MCF 10A (cell line): ENCODE results near the gene MYCBP. TPM values are rescaled to one million over a fixed set of nuclear protein-coding genes. Genes with fewer than 3 reads are reported as not detected.

ENCODE experiments used
- BruUV-seq: library from RNA; stranded (reverse); fragments of 400-500 nt; replicated peaks from 2 replicates; lab custom pipeline; 2021; lab: Mats Ljungman, UMichigan
- CTCF ChIA-PET: fragments of 300-600 bp; sonication (Branson Sonifier 250); formaldehyde crosslinking; extraction: SDS; loops from one replicate; lab custom pipeline; 2021; ENCODE audit warnings: antibody characterized with exemption, inconsistent platforms; lab: Yijun Ruan, JAX
- POLR2A ChIA-PET: fragments of 300-600, 350-650 bp; sonication (Branson Sonifier 250); formaldehyde crosslinking; extraction: SDS; loops from one replicate; lab custom pipeline; 2020; ENCODE audit warnings: antibody characterized with exemption, inconsistent platforms; lab: Yijun Ruan, JAX
- DNase-seq: peaks from one replicate; pipeline ENCODE4 v3.0.0-alpha.2; 2018; ENCODE audit not compliant: unreplicated experiment
- H3K27ac Mint-ChIP-seq: one replicate; pipeline ENCODE4 v1.8.0; 2022; ENCODE audit warnings: mild to moderate bottlenecking, low read depth, mixed read lengths; ENCODE audit not compliant: unreplicated experiment
- H3K27me3 Mint-ChIP-seq: one replicate; pipeline ENCODE4 v1.8.0; 2022; ENCODE audit warnings: mixed read lengths; ENCODE audit not compliant: insufficient read depth, unreplicated experiment
- H3K36me3 Mint-ChIP-seq: one replicate; pipeline ENCODE4 v1.8.0; 2022; ENCODE audit warnings: mild to moderate bottlenecking, moderate library complexity, mixed read lengths; ENCODE audit not compliant: insufficient read depth, unreplicated experiment
- H3K4me1 Mint-ChIP-seq: one replicate; pipeline ENCODE4 v1.8.0; 2022; ENCODE audit warnings: mixed read lengths; ENCODE audit not compliant: insufficient read depth, unreplicated experiment
- H3K4me3 Mint-ChIP-seq: one replicate; pipeline ENCODE4 v1.8.0; 2022; ENCODE audit warnings: mild to moderate bottlenecking, moderate library complexity, mixed read lengths; ENCODE audit not compliant: unreplicated experiment
- H3K9me3 Mint-ChIP-seq: one replicate; pipeline ENCODE4 v1.8.0; 2022; ENCODE audit warnings: mixed read lengths; ENCODE audit not compliant: unreplicated experiment
- CTCF ChIP-seq: fragments of 200-600 bp; IDR thresholded peaks from one replicate; pipeline ENCODE4 v1.8.0; 2022; ENCODE audit warnings: antibody characterized with exemption, mild to moderate bottlenecking; ENCODE audit not compliant: unreplicated experiment
- intact Hi-C: fragments of 100-400 bp; cut with micrococcal nuclease; formaldehyde crosslinking; loops from 2 replicates; pipeline ENCODE4 v1.14.1; 2022
- total RNA-seq: library from RNA; stranded (reverse); gene quantifications from 2 replicates; pipeline ENCODE4 v1.2.3, GENCODE V29; 2022

MYCBP gene
- total RNA-seq, 1 experiment from 2014 or later = 18.9 TPM

GRCh38 chr1:38872401-38873026 lies 634 bp downstream of the MYCBP start:
- intact Hi-C loops = loop anchor here (1.0 to 2.0 kb wide), 5 partner anchors 13 to 220 kb away; partner anchors contain the start of genes NDUFS5, RHBDL2 and RRAGC
- Mint-ChIP-seq H3K27ac (peak overlapping the region; percentile 17), H3K9me3 (no peaks in the 10 kb centered on the region), H3K4me3 (peak overlapping the region; percentile 83), H3K4me1 (peaks cover 19% of the 10 kb centered on the region), H3K27me3 (no peaks in the 10 kb centered on the region), H3K36me3 (peaks cover 20% of the 10 kb centered on the region)
- ChIA-PET CTCF (interaction anchor here (0.5 to 1.0 kb wide), 5 partner anchors 8 to 79 kb away, joined by 3 read pairs; no protein-coding TSS in a partner anchor), POLR2A (interaction anchor here (0.6 to 5.0 kb wide), 16 partner anchors 9 to 1358 kb away, joined by 3 to 76 read pairs (median 4); partner anchors contain the start of genes AKIRIN1, C1orf122, GJA9 and MEAF6)
- TF ChIP-seq CTCF = no peak
- BruUV-seq = TSS peak; percentile 44
- no peak for DNase-seq

- H3K27me3 Mint-ChIP-seq = no peaks in the 10 kb centered on the region
Observed at GRCh38 chr1:38870996-38871395, 2.2 kb downstream of the MYCBP start.

GRCh38 chr1:38867208-38867607 lies 5.9 kb downstream of the MYCBP start:
- peaks cover 19% of the 10 kb centered on the region for H3K4me1 Mint-ChIP-seq
- intact Hi-C loops = no loop called here
- ChIA-PET CTCF (no interaction called here), POLR2A (interaction anchor here (0.6 kb wide), 1 partner anchor 1506 kb away, joined by 3 read pairs; the partner anchor contains the start of gene SMAP2)
- H3K4me3 Mint-ChIP-seq = no peak overlapping the region
- H3K27me3 Mint-ChIP-seq = no peaks in the 10 kb centered on the region
- peaks cover 38% of the 10 kb centered on the region for H3K36me3 Mint-ChIP-seq
- no peak for TF ChIP-seq CTCF
- no peaks in the 10 kb centered on the region for H3K9me3 Mint-ChIP-seq
- no peak overlapping the region for H3K27ac Mint-ChIP-seq
- no TSS peak for BruUV-seq
- no peak for DNase-seq

More at GRCh38 chr1:38870996-38871395, 2.2 kb downstream of the MYCBP start:
- no peak for TF ChIP-seq CTCF
- CTCF ChIA-PET = interaction anchor here (0.6 kb wide), 1 partner anchor 121 kb away, joined by 4 read pairs; no protein-coding TSS in a partner anchor
- intact Hi-C loops = no loop called here
- Mint-ChIP-seq H3K36me3 (peaks cover 35% of the 10 kb centered on the region), H3K4me3 (no peak overlapping the region), H3K27ac (peak overlapping the region; percentile 16), H3K9me3 (no peaks in the 10 kb centered on the region), H3K4me1 (peaks cover 19% of the 10 kb centered on the region)
- no TSS peak for BruUV-seq
- DNase-seq = no peak
- POLR2A ChIA-PET = interaction anchor here (0.6 to 5.0 kb wide), 3 partner anchors 12 to 155 kb away, joined by 3 to 76 read pairs (median 40); partner anchors contain the start of genes NDUFS5 and RRAGC

GRCh38 chr1:38865112-38865715 lies 7.9 kb downstream of the MYCBP start:
- Mint-ChIP-seq H3K4me1 (peaks cover 7% of the 10 kb centered on the region), H3K27ac (no peak overlapping the region), H3K9me3 (no peaks in the 10 kb centered on the region), H3K36me3 (peaks cover 40% of the 10 kb centered on the region), H3K4me3 (no peak overlapping the region), H3K27me3 (no peaks in the 10 kb centered on the region)
- TF ChIP-seq CTCF = no peak
- intact Hi-C loops = no loop called here
- no peak for DNase-seq
- ChIA-PET POLR2A (interaction anchor here (0.7 to 1.9 kb wide), 2 partner anchors 9 to 161 kb away, joined by 3 to 4 read pairs; partner anchors contain the start of gene NDUFS5), CTCF (no interaction called here)
- BruUV-seq = no TSS peak
